Measurements from ENCODE around the gene KAZN.

Gene KAZN

GRCh38 chr1:14836426-14837140 lies 238.1 kb downstream of the KAZN start:
- DNase-seq, result no peak

GRCh38 chr1:14840374-14840773 lies 241.9 kb downstream of the KAZN start:
- no peak for DNase-seq

GRCh38 chr1:14841456-14841855 lies 243.0 kb downstream of the KAZN start:
- no peak for DNase-seq

- DNase-seq, result no peak
Measured at GRCh38 chr1:14841951-14842350, 243.5 kb downstream of the KAZN start.

GRCh38 chr1:14842361-14842760 lies 243.9 kb downstream of the KAZN start:
- no peak for DNase-seq

- DNase-seq, result no peak
Measured at GRCh38 chr1:14842891-14843290, 244.4 kb downstream of the KAZN start.

- no peak for DNase-seq
Measured at GRCh38 chr1:14843525-14843924, 245.0 kb downstream of the KAZN start.

GRCh38 chr1:14844356-14844755 lies 245.9 kb downstream of the KAZN start:
- no peak for DNase-seq

- DNase-seq, result no peak
Measured at GRCh38 chr1:14844923-14845617, 246.6 kb downstream of the KAZN start.

- no peak for DNase-seq
Measured at GRCh38 chr1:14845851-14846250, 247.4 kb downstream of the KAZN start.

GRCh38 chr1:14846688-14847087 lies 248.2 kb downstream of the KAZN start:
- DNase-seq, result no peak

- DNase-seq, result no peak
Measured at GRCh38 chr1:14848203-14848602, 249.7 kb downstream of the KAZN start.

- DNase-seq, result no peak
Measured at GRCh38 chr1:14848625-14849024, 250.1 kb downstream of the KAZN start.

- DNase-seq, result no peak
Measured at GRCh38 chr1:14849038-14849437, 250.6 kb downstream of the KAZN start.

GRCh38 chr1:14850563-14850962 lies 252.1 kb downstream of the KAZN start:
- no peak for DNase-seq

GRCh38 chr1:14851760-14852159 lies 253.3 kb downstream of the KAZN start:
- no peak for DNase-seq

GRCh38 chr1:14852291-14852690 lies 253.8 kb downstream of the KAZN start:
- no peak for DNase-seq

- DNase-seq, result no peak
Measured at GRCh38 chr1:14853518-14853917, 255.0 kb downstream of the KAZN start.

- DNase-seq, result no peak
Measured at GRCh38 chr1:14855268-14855667, 256.8 kb downstream of the KAZN start.

- no peak for DNase-seq
Measured at GRCh38 chr1:14855801-14856200, 257.3 kb downstream of the KAZN start.

- no peak for DNase-seq
Measured at GRCh38 chr1:14857436-14858195, 259.1 kb downstream of the KAZN start.

- peak; percentile 20 to 45 for DNase-seq
Measured at GRCh38 chr1:14862114-14862771, 263.8 kb downstream of the KAZN start.

- DNase-seq, result no peak
Measured at GRCh38 chr1:14865106-14865505, 266.6 kb downstream of the KAZN start.

Measured in inflammatory macrophage treated with lipopolysaccharide for 1 hour (primary cell).